Ovary (tissue), 9 donors: ENCODE measurements around the gene KCNAB2. TPM values are rescaled to one million over a fixed set of nuclear protein-coding genes. Genes with fewer than 3 reads are reported as not detected.

Source experiments
- DNase-seq, 5 donors: peaks; one replicate each; pipeline ENCODE4 v3.0.0-alpha.2; 2019 to 2020
- H3K27ac ChIP-seq, 2 donors: fragments of 200-600 bp; one replicate each; pipeline versions ENCODE4 v1.5.1 to v1.8.0; 2019 to 2022
- H3K27me3 ChIP-seq: fragments of 200-600 bp; one replicate; pipeline ENCODE4 v1.8.0; 2022
- H3K36me3 ChIP-seq: fragments of 200-600 bp; sonication (generic); one replicate; pipeline ENCODE4 v1.5.1; 2019
- H3K4me1 ChIP-seq: one replicate; pipeline ENCODE4 v1.8.1; 2013; ENCODE audit warnings: mild to moderate bottlenecking, moderate library complexity; ENCODE audit not compliant: insufficient read depth
- H3K4me3 ChIP-seq: fragments of 200-600 bp; sonication (generic); one replicate; pipeline ENCODE4 v1.5.1; 2017
- H3K9me3 ChIP-seq, 2 donors: fragments of 200-600 bp in 1 of 2; sonication (generic) in 1 of 2; one replicate each; pipeline versions ENCODE4 v1.5.1 to v1.8.1; 2013 to 2019; ENCODE audit warnings: mild to moderate bottlenecking in 1 of 2, moderate library complexity in 1 of 2
- CTCF ChIP-seq, 3 donors: fragments of 450-650 bp in 2 of 3; fragments of 200-600 bp in 1 of 3; IDR thresholded peaks; one replicate each; pipeline versions ENCODE4 v1.5.1 to v1.8.0; 2016 to 2022; ENCODE audit warnings: antibody characterized with exemption in 3 of 3, mild to moderate bottlenecking in 1 of 3
- EP300 ChIP-seq: sonication (generic); formaldehyde crosslinking; IDR thresholded peaks from one replicate; pipeline ENCODE4 v1.6.1; 2017; ENCODE audit warnings: antibody characterized with exemption
- POLR2A ChIP-seq: fragments of 450-650 bp; IDR thresholded peaks from one replicate; pipeline ENCODE4 v1.6.1; 2017; ENCODE audit warnings: antibody characterized with exemption, mild to moderate bottlenecking, moderate library complexity
- WGBS, 3 donors: extraction: QIAGEN DNeasy Blood & Tissue Kit in 1 of 3; methylation state at CpG; one replicate each; pipeline versions ENCODE4 v1.1.5 to v1.1.7; 2013 to 2017; 5-methylcytosine and 5-hydroxymethylcytosine counted together
- intact Hi-C, 4 donors: fragments of 100-400 bp; cut with DNase I; formaldehyde crosslinking; loops; one replicate each; pipeline versions ENCODE4 v1.11.0 to v1.15.1; 2022 to 2023
- polyA plus RNA-seq, 2 donors: library from polyadenylated mRNA; stranded (reverse); fragments of 200-250 nt in 1 of 2; fragments of 350-450 nt in 1 of 2; fragmentation: Illumina TruSeq in 1 of 2; extraction: RNeasy Lipid Tissue Mini Kit (QIAGEN cat#74804) in 1 of 2; gene quantifications; one replicate each; pipeline ENCODE4 v1.2.3, GENCODE V29; 2013 to 2014
- total RNA-seq, 7 donors: library from RNA; depleted of rRNA in 2 of 7; stranded (reverse); fragments of >200 nt in 2 of 7; fragmentation: NEBNext Ultra II Directional in 3 of 7; extraction: Animal tissue kit (Norgen Biotek cat#: 25700) in 3 of 7; gene quantifications; one replicate each; pipeline versions ENCODE4 v1.1.0 to v1.2.4, GENCODE V29; 2016 to 2023
- donor health status: DM: no; HTN: no; CAD: no; lungs with moderate emphysema.
- donor health status: DM: no; HTN: no; CAD: no.
- donor health status: Bipolar disorder and iron deficiency.
- donor health status: DM: yes; HTN: yes; CAD: no.
- donor health status: DM: no; HTN: no; CAD: no.
- donor health status: DM: yes; HTN: yes; CAD: no.

The KCNAB2 gene
- total and polyA plus RNA-seq, 9 donors = 2.9 to 18.3 (median 7.1) TPM

GRCh38 chr1:6006882-6007281 is 38.8 kb upstream of the KCNAB2 start:
- Histone ChIP-seq H3K27ac (no peak overlapping the region), H3K9me3 (no peaks in the 10 kb centered on the region), H3K27me3 (no peaks in the 10 kb centered on the region), H3K4me1 (no peaks in the 10 kb centered on the region), H3K36me3 (no peaks in the 10 kb centered on the region), H3K4me3 (no peak overlapping the region)
- intact Hi-C loops = loop anchor here in 1 of 4 donors (2.0 kb wide), 1 partner anchor 46 kb away; no protein-coding TSS in a partner anchor
- TF ChIP-seq POLR2A (no peak), EP300 (no peak), CTCF (IDR thresholded peaks at IDR 0.05) (no peak)
- peak in 1 of 5 donors; percentile 34 for DNase-seq
- WGBS, 3 donors = 39 to 66% (median 42%) methylated on average over 11 to 12 of the region's 12 CpGs

GRCh38 chr1:6007318-6008083 is 38.2 kb upstream of the KCNAB2 start:
- H3K9me3 ChIP-seq = no peaks in the 10 kb centered on the region
- intact Hi-C loops = loop anchor here in 1 of 4 donors (2.0 kb wide), 1 partner anchor 45 kb away; no protein-coding TSS in a partner anchor
- H3K36me3 ChIP-seq = no peaks in the 10 kb centered on the region
- no peak overlapping the region for H3K4me3 ChIP-seq
- TF ChIP-seq CTCF (IDR thresholded peaks at IDR 0.05) (no peak), EP300 (no peak), POLR2A (no peak)
- no peaks in the 10 kb centered on the region for H3K27me3 ChIP-seq
- 13 to 18% (median 13%) methylated on average over 25 of the region's 25 CpGs for WGBS, 3 donors
- no peak for DNase-seq
- H3K27ac ChIP-seq = no peak overlapping the region
- no peaks in the 10 kb centered on the region for H3K4me1 ChIP-seq

GRCh38 chr1:6008084-6008415 is 37.6 kb upstream of the KCNAB2 start:
- Histone ChIP-seq H3K4me3 (no peak overlapping the region), H3K27me3 (no peaks in the 10 kb centered on the region), H3K36me3 (no peaks in the 10 kb centered on the region), H3K9me3 (no peaks in the 10 kb centered on the region), H3K27ac (no peak overlapping the region), H3K4me1 (no peaks in the 10 kb centered on the region)
- no peak for TF ChIP-seq EP300
- no peak for TF ChIP-seq POLR2A
- TF ChIP-seq CTCF (IDR thresholded peaks at IDR 0.05) = no peak
- 85 to 90% (median 87%) methylated on average over 11 of the region's 11 CpGs for WGBS, 3 donors
- intact Hi-C loops = no loop called here
- no peak for DNase-seq

GRCh38 chr1:6008696-6009095 is 37.0 kb upstream of the KCNAB2 start:
- no peak for DNase-seq
- WGBS, 3 donors = 74 to 77% (median 75%) methylated on average over 6 of the region's 6 CpGs

More at GRCh38 chr1:6008696-6009095, 37.0 kb upstream of the KCNAB2 start:
- Histone ChIP-seq H3K4me3 (no peak overlapping the region), H3K27me3 (no peaks in the 10 kb centered on the region), H3K4me1 (no peaks in the 10 kb centered on the region), H3K27ac (no peak overlapping the region), H3K36me3 (no peaks in the 10 kb centered on the region), H3K9me3 (no peaks in the 10 kb centered on the region)
- TF ChIP-seq POLR2A (no peak), CTCF (IDR thresholded peaks at IDR 0.05) (no peak), EP300 (no peak)
- intact Hi-C loops = no loop called here
